ENCODE results near the gene FOXL2NB.
A peak's percentile ranks its signal among the peaks of the same experiment; 100 is the strongest.

DNA sequence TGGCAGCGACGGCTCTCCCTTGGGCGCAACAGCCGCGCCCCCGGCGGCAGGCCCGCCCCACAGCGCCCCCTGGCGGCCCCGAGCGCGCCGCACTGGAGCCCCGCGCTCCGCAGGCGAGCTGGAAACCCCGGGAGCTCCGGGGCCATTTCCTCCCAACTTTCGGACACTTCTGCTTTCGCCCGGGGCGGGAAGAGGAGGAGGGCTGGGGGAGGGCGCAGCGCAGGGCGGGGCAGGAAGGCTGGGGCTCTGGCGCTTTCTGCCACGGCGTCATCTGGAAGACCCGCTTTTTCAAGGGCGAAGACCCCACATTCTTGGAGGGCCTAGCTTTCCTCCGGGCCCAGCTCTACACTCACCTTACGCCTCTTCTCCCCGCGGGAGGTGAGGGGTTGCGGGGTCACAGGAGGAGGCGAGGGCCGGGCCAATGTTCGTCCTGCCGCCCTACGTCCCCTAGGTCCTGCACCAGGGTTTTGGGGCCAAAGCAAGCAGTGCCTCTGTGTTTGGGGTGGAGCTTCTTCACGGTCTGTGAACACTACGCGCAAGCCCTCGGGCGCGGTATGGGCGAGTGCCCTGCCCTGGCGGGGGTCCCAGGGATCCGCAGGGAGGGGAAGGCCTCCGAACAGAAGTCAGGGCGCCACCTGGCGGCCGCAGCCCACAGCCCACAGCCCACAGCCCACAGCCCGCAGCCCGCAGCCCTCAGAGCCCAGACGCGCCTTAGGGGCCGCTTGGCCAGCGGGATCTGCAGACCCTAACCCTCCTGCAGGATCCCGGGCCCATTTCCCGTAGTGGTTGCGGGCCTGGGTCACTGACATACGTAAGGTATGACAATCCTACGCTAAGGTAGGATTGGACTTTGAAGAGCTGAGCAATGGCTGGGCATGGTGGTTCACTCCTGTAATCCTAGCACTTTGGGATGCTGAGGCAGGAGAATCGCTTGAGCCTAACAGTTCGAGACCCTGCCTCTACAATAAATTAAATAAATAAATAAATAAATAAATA is 31.2 kb upstream of the FOXL2NB start:
- TF ChIP-seq, protein P1, sequence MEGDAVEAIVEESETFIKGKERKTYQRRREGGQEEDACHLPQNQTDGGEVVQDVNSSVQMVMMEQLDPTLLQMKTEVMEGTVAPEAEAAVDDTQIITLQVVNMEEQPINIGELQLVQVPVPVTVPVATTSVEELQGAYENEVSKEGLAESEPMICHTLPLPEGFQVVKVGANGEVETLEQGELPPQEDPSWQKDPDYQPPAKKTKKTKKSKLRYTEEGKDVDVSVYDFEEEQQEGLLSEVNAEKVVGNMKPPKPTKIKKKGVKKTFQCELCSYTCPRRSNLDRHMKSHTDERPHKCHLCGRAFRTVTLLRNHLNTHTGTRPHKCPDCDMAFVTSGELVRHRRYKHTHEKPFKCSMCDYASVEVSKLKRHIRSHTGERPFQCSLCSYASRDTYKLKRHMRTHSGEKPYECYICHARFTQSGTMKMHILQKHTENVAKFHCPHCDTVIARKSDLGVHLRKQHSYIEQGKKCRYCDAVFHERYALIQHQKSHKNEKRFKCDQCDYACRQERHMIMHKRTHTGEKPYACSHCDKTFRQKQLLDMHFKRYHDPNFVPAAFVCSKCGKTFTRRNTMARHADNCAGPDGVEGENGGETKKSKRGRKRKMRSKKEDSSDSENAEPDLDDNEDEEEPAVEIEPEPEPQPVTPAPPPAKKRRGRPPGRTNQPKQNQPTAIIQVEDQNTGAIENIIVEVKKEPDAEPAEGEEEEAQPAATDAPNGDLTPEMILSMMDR (conservative IDR thresholded peaks at IDR 0.05; ENCODE audit: low read depth, low read length) = peak; percentile 84
- no peak for TF ChIP-seq EZH2 (IDR thresholded peaks at IDR 0.05; ENCODE audit: borderline replicate concordance, low read depth, low read length, poor library complexity, severe bottlenecking)

All from A673 (cell line).